Panc1 (cell line): ENCODE results near the gene P4HA3. TPM values are rescaled to one million over a fixed set of nuclear protein-coding genes. Genes with fewer than 3 reads are reported as not detected.

ENCODE experiments used
- ATAC-seq: fragments of 200-7000 bp; cut with Tn5 transposase; 2 replicates; pipeline ENCODE4 v1.9.1; 2020; ENCODE audit warnings: mild to moderate bottlenecking, moderate library complexity
- BruUV-seq: library from RNA; stranded (reverse); fragments of 400-500 nt; replicated peaks from 2 replicates; lab custom pipeline; 2021; lab: Mats Ljungman, UMichigan
- CTCF ChIA-PET: fragments of 300-600 bp; sonication (Branson Sonifier 250); formaldehyde crosslinking; loops from one replicate; lab custom pipeline; 2022; ENCODE audit warnings: antibody characterized with exemption; lab: Charles Lee
- POLR2A ChIA-PET: fragments of 300-600 bp; sonication (Branson Sonifier 250); formaldehyde crosslinking; loops from one replicate; lab custom pipeline; 2022; ENCODE audit warnings: antibody characterized with exemption; lab: Charles Lee
- DNase-seq: peaks from one replicate; pipeline ENCODE4 v3.0.0-alpha.2; 2010; ENCODE audit warnings: low read depth, low spot score
- H3K27ac ChIP-seq: 2 replicates; pipeline ENCODE4 v1.5.1; 2011; ENCODE audit warnings: mild to moderate bottlenecking, low read length, inconsistent platforms
- H3K27me3 ChIP-seq: fragments of 200-500 bp; sonication (Bioruptor generic); 2 replicates; pipeline ENCODE4 v1.6.0; 2014; ENCODE audit warnings: low read length, inconsistent platforms; ENCODE audit not compliant: control insufficient read depth, insufficient read depth
- H3K36me3 ChIP-seq: fragments of 200-500 bp; sonication (Bioruptor generic); 2 replicates; pipeline ENCODE4 v1.5.1; 2014; ENCODE audit warnings: inconsistent platforms, mild to moderate bottlenecking, low read length, moderate library complexity; ENCODE audit not compliant: control insufficient read depth, insufficient read depth
- H3K4me1 ChIP-seq: 2 replicates; pipeline ENCODE4 v1.5.1; 2011; ENCODE audit warnings: inconsistent platforms, mild to moderate bottlenecking, low read length, moderate library complexity; ENCODE audit not compliant: control insufficient read depth, insufficient read depth
- H3K4me3 ChIP-seq, 2 experiments: 2 replicates each; pipeline ENCODE4 v1.5.1; 2011 to 2012; ENCODE audit warnings: low read depth in 2 of 2, low read length in 2 of 2, mild to moderate bottlenecking in 2 of 2, inconsistent platforms in 1 of 2, moderate library complexity in 1 of 2
- H3K9me3 ChIP-seq: fragments of 200-500 bp; sonication (Bioruptor generic); 2 replicates; pipeline ENCODE4 v1.5.1; 2014; ENCODE audit warnings: low read depth, mild to moderate bottlenecking, inconsistent platforms, low read length, moderate library complexity; ENCODE audit not compliant: control insufficient read depth, insufficient read depth
- POLR2AphosphoS5 ChIP-seq: IDR thresholded peaks from 2 replicates; pipeline ENCODE4 v1.6.1; 2012; ENCODE audit warnings: mild to moderate bottlenecking, low read depth, low read length, moderate library complexity
- SIN3A ChIP-seq: IDR thresholded peaks from 2 replicates; pipeline ENCODE4 v1.6.1; 2012; ENCODE audit warnings: low read depth, mild to moderate bottlenecking, low read length, moderate library complexity, borderline replicate concordance; ENCODE audit not compliant: insufficient read depth
- TCF7L2 ChIP-seq: IDR thresholded peaks from 2 replicates; pipeline ENCODE4 v1.6.1; 2011; ENCODE audit warnings: mild to moderate bottlenecking, low read depth, low read length, inconsistent platforms
- in situ Hi-C: cut with HindIII; loops from 2 replicates; pipeline ENCODE4 v1.10.0; 2016; ENCODE audit warnings: low sequenced_read_pairs, low pct_unique_long_range_greater_than_20kb
- intact Hi-C: fragments of 100-400 bp; cut with micrococcal nuclease; formaldehyde crosslinking; loops from one replicate; pipeline ENCODE4 v1.10.0; 2022; ENCODE audit not compliant: unreplicated experiment
- total RNA-seq: library from RNA; stranded (reverse); gene quantifications from one replicate; pipeline ENCODE4 v1.2.1, GENCODE V29; 2021; ENCODE audit not compliant: unreplicated experiment
- TF ChIP-seq, protein P1 (sequence below), 2 experiments: IDR thresholded peaks; 2 replicates each; pipeline ENCODE4 v1.6.1; 2011 to 2012; ENCODE audit warnings: low read depth in 2 of 2, control low read depth in 1 of 2, low read length in 1 of 2, mild to moderate bottlenecking in 1 of 2, moderate library complexity in 1 of 2; ENCODE audit not compliant: insufficient read depth in 1 of 2
- TF ChIP-seq, protein P2 (sequence below): fragments of 450-650 bp; IDR thresholded peaks from 2 replicates; pipeline ENCODE4 v1.5.1; 2017; ENCODE audit warnings: mild to moderate bottlenecking

Gene P4HA3
- total RNA-seq, 1 experiment from 2014 or later, result 1.3 TPM

DNA sequence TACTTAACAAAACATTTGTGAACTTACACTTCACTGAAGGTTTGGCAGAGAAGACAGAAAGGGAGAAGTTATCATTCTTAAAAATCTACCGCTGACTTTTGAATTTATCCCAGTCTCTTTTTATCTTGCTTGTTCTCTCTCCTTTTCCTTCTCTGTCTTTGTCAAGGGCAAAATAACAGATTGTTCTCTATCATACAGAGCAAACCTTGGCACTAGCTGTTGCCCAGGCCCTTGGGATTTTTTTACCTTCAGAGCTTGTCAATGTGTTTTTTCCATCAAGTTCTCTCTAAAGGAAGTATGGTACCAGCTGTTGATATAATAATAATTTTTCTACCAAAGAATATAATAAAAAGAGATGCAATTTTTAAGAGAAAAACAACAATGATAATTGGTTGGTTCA lies 73.2 kb downstream of the P4HA3 start:
- CTCF ChIA-PET, result no interaction called here
- TF ChIP-seq, protein P1, sequence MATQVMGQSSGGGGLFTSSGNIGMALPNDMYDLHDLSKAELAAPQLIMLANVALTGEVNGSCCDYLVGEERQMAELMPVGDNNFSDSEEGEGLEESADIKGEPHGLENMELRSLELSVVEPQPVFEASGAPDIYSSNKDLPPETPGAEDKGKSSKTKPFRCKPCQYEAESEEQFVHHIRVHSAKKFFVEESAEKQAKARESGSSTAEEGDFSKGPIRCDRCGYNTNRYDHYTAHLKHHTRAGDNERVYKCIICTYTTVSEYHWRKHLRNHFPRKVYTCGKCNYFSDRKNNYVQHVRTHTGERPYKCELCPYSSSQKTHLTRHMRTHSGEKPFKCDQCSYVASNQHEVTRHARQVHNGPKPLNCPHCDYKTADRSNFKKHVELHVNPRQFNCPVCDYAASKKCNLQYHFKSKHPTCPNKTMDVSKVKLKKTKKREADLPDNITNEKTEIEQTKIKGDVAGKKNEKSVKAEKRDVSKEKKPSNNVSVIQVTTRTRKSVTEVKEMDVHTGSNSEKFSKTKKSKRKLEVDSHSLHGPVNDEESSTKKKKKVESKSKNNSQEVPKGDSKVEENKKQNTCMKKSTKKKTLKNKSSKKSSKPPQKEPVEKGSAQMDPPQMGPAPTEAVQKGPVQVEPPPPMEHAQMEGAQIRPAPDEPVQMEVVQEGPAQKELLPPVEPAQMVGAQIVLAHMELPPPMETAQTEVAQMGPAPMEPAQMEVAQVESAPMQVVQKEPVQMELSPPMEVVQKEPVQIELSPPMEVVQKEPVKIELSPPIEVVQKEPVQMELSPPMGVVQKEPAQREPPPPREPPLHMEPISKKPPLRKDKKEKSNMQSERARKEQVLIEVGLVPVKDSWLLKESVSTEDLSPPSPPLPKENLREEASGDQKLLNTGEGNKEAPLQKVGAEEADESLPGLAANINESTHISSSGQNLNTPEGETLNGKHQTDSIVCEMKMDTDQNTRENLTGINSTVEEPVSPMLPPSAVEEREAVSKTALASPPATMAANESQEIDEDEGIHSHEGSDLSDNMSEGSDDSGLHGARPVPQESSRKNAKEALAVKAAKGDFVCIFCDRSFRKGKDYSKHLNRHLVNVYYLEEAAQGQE (IDR thresholded peaks at IDR 0.05; ENCODE audit: insufficient read depth in 1 of 2, low read depth in 2 of 2, low read length in 1 of 2), result no peak
- TF ChIP-seq SIN3A (no peak), TCF7L2 (no peak), POLR2AphosphoS5 (no peak)
- TF ChIP-seq, protein P2, sequence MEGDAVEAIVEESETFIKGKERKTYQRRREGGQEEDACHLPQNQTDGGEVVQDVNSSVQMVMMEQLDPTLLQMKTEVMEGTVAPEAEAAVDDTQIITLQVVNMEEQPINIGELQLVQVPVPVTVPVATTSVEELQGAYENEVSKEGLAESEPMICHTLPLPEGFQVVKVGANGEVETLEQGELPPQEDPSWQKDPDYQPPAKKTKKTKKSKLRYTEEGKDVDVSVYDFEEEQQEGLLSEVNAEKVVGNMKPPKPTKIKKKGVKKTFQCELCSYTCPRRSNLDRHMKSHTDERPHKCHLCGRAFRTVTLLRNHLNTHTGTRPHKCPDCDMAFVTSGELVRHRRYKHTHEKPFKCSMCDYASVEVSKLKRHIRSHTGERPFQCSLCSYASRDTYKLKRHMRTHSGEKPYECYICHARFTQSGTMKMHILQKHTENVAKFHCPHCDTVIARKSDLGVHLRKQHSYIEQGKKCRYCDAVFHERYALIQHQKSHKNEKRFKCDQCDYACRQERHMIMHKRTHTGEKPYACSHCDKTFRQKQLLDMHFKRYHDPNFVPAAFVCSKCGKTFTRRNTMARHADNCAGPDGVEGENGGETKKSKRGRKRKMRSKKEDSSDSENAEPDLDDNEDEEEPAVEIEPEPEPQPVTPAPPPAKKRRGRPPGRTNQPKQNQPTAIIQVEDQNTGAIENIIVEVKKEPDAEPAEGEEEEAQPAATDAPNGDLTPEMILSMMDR, result no peak
- DNase-seq, result no peak
- POLR2A ChIA-PET, result interaction anchor here (0.9 kb wide), 1 partner anchor 14 kb away, joined by 13 read pairs; no protein-coding TSS in a partner anchor
- Histone ChIP-seq H3K4me1 (no peaks in the 10 kb centered on the region), H3K27me3 (no peaks in the 10 kb centered on the region), H3K36me3 (peaks cover 34% of the 10 kb centered on the region), H3K27ac (no peak overlapping the region), H3K9me3 (no peaks in the 10 kb centered on the region), H3K4me3 (no peak overlapping the region)
- no TSS peak for BruUV-seq
- in situ Hi-C loops, result no loop called here
- no peak for ATAC-seq
- intact Hi-C loops, result no loop called here

DNA sequence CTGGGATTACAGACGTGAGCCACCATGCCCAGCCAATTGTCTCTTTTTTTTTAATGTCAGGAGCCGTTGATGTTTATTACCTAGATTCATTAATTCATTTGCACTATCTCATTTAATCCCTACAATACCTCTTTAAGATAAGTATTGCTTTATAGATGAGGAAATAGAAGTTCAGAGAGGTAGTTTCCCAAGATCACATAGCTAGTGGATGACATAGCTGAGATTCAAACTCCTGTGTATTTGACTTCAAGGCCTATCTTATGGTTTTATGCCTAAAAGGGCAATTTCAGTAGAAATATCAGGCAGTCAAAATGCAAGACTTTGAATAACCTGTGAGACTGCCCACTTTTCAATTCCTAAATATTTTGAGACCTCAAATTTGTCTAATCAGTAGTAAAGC lies 73.9 kb downstream of the P4HA3 start:
- intact Hi-C loops (no loop called here), in situ Hi-C loops (no loop called here)
- ChIA-PET POLR2A (interaction anchor here (0.9 kb wide), 1 partner anchor 15 kb away, joined by 13 read pairs; no protein-coding TSS in a partner anchor), CTCF (no interaction called here)
- no peak for ATAC-seq
- TF ChIP-seq, protein P2, result no peak
- TF ChIP-seq SIN3A, result no peak
- no peak for TF ChIP-seq TCF7L2
- TF ChIP-seq POLR2AphosphoS5, result no peak
- TF ChIP-seq, protein P1 (IDR thresholded peaks at IDR 0.05; ENCODE audit: insufficient read depth in 1 of 2, low read depth in 2 of 2, low read length in 1 of 2), result no peak
- BruUV-seq, result no TSS peak
- no peaks in the 10 kb centered on the region for H3K9me3 ChIP-seq
- H3K36me3 ChIP-seq, result peaks cover 34% of the 10 kb centered on the region
- no peak overlapping the region for H3K27ac ChIP-seq
- DNase-seq, result no peak
- no peak overlapping the region for H3K4me3 ChIP-seq
- no peaks in the 10 kb centered on the region for H3K4me1 ChIP-seq
- H3K27me3 ChIP-seq, result no peaks in the 10 kb centered on the region
